SIG-M5 (cell line): ENCODE data around the gene GRIP2.
"Not testable (repeated sequence)": the region's sequence is repeated elsewhere in the genome, so short reads cannot be mapped to it uniquely, and the experiment has no call there.

ENCODE experiments used
- DNase-seq: peaks from one replicate; lab custom pipeline; 2025; lab: John Stamatoyannopoulos, UW

The GRIP2 gene

DNA sequence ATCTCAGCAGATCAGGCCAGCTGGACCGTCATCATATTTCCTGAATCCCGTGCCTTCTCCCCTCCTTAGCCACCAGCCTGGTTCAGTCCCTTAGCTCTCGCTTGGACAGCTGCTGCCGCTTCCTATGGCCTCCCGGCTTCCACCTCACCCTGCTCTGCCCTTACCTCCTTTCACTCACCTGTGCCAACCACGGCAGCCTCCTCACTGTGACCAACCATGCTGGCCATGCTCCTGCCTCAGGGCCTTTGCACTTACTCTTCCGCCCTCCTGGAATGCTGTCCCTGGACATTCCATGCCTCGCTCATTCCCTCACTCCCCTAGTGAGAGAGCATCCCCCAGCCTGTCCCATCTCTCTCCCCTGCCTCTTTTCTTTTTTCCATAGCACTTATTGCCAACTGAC, 19.2 kb downstream of the GRIP2 start:
- no peak for DNase-seq

DNA sequence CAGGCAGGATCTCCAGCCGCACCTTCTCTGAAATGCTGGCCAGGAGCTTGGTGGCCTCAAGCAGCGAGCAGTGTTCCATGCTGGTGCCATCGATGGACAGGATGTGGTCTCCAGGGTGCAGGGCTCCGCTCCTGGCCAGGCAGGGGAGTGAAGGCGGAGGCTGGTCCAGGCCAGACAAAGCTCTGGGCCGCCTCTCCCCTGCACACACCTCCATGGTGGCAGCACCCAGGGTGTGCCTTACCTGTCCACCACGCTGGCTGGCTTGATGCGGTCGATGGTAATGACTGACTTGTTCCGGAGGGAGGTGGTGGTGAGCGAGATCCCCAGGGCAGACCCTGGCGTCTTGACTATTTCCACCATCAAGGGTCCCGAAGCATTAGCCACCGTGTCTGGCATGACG, 20.0 kb downstream of the GRIP2 start:
- no peak for DNase-seq

DNA sequence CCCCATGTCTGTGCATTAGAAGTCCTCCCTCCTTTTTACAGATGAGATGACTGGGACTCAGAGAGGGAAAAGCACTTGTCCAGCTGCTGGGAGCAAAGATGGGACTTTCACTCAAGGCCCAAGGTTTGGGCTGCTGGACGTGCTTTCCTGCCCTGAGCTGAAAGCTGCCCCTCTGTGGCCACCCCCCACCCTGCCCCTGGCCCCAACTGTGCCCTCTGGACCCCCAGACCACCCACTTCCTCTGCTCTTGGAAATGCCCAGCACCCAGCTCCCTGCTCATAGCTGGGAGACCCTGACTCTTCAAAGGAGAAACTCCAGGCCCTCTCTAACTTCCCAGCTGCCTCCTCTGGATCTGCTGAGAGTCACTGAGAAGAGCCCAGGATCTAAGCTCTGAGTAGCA, 20.7 kb downstream of the GRIP2 start:
- no peak for DNase-seq

DNA sequence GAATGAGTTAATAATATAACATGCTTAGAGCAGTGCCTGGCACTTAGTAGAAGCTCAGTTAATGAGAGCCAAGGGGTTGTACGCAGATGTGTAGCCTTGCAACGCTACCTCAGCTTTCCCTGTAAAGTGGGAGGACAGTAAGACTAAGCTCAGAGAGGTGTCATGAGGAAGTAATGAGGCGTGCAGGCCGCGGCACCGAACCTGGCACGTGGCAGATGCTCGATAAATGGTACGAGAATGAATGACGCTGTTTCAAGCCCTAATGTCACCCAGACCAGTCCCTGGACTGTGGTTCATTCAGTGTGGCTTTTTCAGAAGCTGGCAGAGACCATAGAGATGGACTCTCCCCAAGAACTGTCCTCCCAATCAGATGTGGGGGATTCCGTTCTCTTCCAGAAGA, 21.2 kb downstream of the GRIP2 start:
- DNase-seq, result no peak

DNA sequence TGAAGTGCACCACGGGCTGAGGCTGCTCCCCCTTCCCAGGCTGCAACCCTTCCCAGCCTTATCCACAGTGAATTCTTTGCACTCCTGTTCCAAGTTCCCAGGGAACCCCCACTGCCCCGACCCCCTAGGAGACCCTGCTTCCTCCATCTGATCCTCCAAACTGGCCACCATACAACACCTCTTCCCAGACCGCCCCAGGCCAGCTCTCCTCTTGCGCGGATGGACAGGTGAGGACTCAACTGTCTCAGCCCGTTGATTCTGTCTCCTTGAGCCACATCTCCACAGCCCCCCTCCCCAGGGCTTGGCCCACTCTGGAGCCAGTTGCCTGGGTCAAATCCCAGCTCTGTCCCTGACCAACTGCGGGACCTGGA, 21.7 kb downstream of the GRIP2 start:
- no peak for DNase-seq

DNA sequence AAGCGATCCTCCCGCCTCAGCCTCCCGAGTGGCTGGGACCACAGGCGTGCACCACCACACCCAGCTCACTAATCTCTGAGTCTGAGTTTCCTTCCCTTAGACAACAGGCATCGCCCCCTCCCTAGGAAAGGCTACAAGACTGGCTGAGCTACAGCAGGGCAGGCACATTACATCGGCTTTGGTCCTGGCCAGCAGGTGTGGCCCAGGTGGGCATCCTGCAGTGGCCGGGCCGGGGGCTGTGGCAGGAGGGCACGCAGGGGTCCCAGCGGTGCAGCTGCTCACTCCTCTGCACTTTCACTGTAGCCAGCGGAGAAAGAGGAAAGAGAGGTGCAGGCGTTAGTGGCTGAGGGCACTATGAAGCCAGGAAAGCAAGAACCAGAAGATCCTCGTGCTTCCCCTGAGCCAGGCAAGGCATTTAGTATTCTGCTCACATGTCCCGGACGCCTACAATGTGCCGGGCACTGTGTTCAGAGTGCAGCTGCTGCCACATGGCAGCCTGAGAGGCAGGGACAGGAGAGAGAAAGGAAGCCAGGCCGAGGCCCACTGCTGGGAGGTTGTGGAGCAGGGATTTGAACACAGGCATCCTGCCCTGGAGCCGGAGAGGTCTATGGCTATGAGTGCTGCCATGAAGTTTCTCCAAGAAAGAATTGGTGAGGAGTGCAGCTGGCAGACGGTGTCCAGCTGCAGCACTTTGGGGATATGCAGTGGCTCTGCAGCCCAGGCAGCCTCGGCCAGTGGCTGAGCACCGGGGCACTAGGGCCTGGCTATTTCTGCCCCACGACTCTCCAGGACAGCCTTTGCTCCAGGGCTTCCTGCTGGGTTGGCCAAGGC, 22.3 kb downstream of the GRIP2 start:
- no peak for DNase-seq

DNA sequence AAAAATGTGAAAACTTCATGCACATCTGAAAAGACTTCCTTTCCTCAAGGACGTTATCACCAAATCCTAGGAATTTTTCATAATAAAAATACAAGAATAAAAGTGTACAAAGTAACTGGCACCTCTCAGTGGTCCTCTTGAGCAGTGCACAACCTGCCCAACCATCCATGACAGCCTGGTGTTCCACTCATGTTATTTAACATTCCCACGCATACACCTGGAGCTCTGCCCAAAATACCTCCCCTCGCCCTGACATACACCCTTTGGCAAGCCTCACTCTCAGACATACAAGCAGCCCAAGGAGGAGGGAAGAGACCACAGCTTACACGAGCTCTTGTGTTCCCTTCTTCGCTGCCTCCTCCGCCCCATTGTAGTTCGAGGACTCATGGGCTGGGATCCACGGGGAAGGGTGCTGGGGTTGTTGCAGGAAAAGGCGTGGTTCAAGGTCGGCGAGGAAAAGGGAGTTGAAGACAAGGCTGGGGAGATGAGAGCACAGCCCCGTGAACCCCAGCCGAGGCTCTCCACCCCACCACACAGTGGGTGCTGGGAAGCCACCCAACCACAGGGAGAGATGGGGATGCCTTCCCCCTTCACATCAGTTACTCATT, 23.3 kb downstream of the GRIP2 start:
- no peak for DNase-seq

DNA sequence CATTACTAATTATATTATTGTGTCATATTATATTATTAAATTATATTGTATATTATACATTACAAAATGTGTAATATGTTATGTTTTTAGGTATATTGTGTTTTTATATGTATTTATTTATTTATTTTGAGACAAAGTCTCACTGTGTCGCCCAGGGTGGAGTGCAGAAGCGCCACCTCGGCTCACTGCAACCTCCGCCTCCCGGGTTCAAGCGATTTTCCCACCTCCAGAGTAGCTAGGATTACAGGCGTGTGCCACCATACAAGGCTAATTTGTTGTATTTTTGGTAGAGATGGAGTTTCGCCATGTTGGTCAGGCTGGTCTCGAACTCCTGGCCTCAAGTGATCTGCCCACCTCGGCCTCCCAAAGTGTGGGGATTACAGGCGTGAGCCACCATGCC, 24.6 kb downstream of the GRIP2 start:
- not testable (repeated sequence) for DNase-seq

DNA sequence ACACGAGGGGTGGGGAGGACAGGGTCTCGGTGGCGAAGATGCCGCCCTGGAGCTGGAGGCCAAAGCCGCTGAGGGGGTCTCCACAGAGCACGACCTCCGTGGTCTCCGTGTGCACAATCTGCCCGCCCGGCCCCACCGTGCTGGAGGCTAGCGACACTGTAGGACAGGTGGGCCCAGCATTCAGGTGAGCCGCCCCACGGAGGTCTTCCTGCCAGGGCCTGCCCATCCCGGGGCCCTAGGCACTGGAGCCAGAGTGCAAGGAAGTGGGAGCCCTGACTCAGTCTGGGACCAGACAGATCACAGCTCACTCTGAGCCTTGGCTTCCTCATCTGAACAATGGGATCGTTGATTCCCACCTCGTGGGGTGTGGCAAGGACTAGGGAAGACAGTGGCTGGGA, 25.8 kb downstream of the GRIP2 start:
- DNase-seq, result no peak

DNA sequence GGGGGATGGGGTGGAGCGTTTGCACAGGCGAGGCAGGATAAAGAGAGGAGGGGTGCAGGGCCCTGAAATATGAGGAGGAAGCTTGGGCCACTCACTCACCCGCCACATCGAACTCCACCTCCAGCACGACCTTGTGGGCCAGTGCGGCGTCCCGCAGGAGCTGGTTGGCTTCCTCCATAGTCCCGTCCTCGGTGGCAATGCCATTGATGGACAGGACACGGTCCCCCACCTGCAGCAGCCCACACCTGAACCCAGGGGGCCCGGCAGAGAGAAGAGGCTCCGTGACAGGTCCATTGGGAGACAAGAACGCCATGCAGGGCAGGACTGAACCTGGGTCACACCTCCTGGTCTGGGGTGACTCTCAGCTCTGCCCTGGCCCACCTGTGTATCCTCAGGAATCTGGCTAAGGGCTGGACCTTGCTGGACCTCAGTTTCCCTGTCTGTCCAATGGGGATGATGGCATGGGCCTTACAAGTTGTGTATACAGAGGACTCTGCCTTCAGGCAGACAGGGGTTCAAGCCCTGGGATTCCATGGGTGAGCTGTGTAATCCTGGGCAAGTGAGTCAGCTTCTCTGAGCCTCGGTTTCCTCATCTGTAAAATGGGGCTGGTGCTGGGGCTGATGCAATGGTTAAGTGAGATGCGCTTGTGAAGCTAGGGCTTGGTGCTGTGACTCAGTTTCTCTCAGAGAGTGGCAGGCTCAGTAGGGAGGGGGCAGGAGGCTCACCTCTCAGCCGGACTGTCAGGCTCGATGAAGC, 26.4 kb downstream of the GRIP2 start:
- DNase-seq, result no peak

DNA sequence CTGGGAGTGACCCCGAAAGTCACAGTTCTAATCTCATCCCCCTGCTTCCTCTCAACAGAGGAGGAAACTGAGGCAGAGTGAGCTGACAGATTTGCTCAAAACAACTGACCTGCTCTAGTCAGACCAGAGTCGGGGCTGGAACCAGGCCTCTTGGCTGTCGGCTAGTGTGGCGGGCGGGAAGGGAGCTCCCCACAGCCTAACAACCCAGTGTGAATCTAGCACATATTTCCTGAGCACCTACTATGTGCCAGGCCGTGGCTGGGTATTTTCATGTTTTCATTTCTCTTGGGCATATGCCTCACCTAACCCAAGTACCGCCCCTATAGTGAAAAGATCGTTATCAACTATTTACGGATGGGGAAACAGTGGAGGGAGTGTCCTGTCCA, 27.2 kb downstream of the GRIP2 start:
- DNase-seq, result no peak

DNA sequence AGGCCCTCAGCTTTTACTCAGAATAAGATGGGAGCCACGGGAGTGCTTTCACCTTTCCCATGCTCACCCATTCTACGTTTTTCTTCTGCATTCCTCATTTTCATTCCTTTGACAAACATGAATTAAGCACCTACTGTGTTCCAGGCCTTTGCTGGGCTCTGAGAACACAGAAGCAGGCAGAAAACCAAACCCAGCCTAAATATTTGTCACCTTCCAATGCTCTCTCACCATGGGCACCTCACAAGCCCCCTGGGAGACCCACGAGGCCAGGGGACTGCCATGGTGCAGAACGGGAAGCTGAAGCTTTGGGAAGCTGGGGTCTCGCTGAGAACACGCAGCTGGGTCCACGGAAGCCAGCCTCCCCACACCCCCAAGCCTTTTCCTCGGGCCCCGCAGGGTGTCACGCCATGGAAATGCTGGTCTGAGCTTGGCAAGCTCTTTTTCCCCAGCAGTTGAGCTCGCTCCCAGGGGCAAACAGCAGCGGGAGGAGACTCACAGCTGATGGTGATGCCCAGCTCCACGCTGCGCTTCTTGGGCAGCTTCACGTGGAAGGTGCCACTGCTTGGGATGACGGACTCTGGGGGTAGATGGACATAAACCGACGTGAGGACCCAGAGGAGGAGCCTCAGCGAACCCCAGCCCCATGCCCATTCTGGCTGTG, 27.7 kb downstream of the GRIP2 start:
- DNase-seq, result no peak

DNA sequence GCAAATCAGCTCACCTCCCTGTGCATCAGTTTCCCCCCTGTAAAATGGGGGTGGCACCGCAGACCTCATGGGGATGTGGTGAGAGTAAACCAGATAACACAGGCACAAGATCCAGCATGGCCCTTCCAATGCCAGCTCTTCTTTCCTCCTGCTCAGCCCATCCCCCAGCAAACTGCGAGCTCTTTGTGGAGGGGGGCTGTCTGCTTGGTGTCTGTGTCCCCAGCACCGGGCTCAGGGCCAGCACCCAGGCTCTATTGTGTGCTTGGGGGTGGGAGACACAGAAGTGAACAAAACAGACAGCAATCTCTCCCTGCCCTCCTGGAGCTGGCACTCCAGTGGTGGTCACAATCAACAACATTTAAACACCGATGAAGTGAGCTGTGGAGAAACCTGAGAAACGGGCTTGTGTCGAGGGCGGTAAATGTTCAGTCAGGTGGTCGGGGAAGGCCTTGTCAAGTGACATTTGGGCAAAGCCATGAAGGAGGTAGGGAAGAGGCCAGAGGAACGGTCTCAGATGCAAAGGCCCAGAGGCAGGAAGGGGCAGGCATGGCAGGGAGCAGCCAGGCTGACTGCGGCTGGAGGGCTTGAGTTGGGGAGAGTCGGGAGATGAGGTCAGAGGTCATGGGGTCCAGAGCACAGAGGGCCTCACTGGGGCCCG, 28.4 kb downstream of the GRIP2 start:
- DNase-seq, result no peak

DNA sequence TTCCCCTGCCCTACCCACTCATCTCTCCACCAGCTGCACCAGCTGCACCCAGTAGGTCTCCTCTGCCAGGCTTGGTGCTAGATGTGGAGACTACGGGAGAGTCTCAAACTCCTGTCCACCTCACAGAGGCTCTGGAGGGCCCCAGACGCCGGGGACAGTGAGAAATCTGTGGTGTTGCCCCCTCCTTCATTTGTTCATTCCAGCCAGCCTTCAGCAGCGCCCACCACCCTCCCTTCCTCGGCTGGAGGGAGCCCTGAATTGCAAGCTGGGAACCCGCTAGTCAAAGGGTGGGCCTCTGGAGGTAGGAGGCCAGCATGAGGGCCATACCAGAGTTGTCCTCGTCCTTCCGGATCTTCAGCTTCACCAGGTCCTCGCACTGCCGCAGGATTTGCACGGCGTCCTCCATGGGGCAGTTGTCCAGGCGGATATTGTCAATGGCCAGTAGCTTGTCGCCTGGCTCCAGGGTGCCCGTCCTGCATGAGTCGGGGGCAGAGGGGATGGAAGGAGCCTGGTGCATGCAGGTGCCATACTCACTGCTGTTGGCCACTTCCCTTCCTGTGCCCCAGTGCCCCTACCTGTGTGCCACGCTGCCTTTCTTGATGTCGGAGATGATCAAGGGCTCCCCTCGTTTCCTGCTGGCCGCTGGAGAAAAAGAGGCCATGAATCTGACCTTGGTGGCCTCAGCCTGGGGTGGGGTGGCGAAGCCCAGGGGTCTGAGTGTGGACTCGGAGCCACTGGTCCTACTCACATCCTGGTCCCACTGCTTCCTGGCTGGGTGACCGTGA, 29.1 kb downstream of the GRIP2 start:
- no peak for DNase-seq

DNA sequence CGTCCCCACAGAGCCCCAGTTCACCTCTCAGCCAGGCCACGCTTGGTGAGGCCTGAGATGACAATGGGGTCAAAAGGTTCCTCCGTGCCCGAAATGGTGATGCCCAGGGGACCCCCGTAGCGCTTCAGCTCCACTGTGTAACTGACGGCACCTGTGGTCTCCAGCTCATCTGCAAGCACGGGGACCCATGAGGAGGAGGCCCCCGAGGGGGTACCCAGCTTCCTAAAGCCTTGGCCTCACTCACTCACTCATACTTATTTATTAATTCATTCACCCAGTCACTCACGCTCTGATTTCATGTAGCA, 30.4 kb downstream of the GRIP2 start:
- DNase-seq, result no peak

DNA sequence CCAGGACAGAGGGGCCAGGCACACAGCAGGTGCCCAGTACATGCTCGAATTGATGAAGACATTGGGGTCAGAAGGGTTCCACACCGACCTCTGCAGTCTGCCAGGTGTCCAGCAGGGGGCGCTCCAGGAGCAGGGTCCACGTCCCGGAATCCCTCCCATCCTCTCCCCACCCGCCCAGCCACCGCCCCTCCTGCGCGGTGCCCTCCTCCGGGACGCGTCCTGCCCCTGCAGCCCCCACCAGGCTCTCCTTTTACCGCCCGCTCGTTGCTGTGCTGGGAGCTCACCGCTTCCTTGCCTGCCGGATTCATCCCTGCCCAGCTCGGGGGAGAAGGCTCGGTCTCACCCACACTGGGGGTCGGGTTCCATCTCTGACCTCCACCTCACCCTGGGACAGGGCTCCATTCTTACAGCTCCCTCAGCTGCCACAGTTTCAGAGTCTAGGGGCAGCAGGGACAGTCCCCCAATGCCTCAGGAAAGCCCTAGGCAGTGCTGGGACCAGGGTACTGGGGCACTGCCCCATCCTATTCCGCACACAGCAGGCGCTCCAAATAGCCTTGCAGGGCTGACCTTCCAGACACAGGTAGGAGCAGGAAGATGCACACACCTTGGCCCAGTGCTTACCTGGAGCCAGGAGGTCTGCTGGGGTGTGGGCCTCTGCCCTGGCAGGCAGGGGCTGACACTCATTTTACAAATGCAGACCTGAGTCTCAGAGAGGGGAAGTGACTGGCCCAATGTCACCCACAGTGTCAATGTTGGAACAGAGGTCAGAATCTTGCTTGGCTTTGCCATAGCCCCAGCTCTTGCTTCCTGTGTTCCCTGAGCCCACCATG, 31.0 kb downstream of the GRIP2 start:
- no peak for DNase-seq

DNA sequence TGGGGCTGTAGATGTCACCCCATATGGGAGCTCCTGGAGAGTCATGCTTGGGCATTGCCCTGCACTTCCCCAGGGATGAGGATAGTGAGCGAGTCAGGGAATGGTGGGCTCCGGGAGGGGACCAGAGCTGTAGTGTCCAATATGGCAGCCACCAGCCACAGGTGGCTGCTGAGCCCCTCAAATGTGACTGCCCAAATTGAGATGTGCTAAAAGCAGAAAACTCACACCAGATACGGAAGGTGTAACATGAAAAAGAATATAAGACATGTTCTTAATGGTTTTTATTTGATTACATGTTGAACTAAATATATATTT, 31.7 kb downstream of the GRIP2 start:
- no peak for DNase-seq

DNA sequence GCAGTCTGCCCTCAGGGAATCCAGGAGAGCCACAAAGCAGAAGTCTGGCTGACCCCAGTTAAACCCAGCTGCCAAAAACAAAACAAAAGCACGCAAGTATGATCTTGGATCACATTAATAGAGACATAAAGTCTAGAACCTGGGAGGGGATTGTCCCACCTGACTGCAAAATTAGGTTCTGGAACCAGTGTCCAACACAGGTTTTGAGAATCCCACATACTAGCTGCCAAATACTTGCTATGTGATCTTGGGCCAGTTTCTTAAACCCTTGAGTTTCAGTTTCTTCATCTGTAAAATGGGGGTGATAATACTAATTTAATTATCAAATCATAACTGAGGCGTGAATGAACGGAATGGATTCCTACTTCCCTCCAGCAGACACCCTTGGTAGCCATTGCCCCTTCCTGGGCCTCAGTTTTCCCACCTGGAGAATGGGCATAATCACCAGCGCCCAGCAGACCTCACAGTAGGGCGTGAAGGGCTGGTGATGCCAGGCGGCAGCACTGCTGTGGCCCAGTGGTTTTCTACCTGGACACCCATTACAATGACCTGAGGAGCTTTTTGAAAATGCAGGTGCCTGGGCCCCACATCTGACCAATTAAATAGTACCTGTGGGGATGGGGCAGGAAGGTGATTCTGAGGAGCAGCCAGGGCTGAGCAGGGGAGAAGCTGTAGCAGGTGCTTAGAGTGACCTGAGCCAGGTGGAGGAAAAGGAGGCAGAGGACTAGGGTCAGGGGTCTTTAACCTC, 32.2 kb downstream of the GRIP2 start:
- no peak for DNase-seq

DNA sequence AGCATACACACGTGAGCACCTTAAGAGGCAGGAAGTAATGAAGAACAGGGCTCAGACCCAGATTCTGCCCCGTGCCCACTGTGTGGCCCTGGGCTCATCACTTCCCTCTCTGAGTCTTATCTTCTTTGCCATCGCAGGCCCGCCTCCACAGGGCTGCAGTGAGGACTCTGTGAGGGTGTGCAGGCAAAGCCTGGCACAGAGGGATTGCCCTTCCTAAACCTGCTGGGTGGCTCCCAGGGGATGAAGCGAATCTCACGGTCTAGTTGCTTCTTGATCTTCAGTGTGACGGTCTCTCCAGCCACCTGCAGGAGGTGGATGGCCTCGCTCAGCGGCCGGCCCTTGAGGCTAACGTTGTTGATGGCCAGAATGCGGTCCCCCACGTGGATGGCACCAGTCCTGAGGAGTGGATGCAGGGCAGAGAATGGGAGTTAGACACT, 32.8 kb downstream of the GRIP2 start:
- DNase-seq, result no peak
